A673 (cell line): ENCODE results near the gene IKBKE. TPM values are rescaled to one million over a fixed set of nuclear protein-coding genes. Genes with fewer than 3 reads are reported as not detected.

ENCODE experiments used
- BruUV-seq: library from RNA; stranded (reverse); fragments of 400-500 nt; replicated peaks from 2 replicates; lab custom pipeline; 2021; lab: Mats Ljungman, UMichigan
- CTCF ChIA-PET: fragments of 300-600 bp; sonication (Branson Sonifier 250); formaldehyde crosslinking; loops from one replicate; lab custom pipeline; 2022; ENCODE audit warnings: antibody characterized with exemption; lab: Charles Lee
- POLR2A ChIA-PET: fragments of 300-600 bp; sonication (Branson Sonifier 250); formaldehyde crosslinking; loops from one replicate; lab custom pipeline; 2022; ENCODE audit warnings: antibody characterized with exemption; ENCODE audit not compliant: low non-redundant PET; lab: Charles Lee
- DNase-seq: peaks from one replicate; pipeline ENCODE4 v3.0.0-alpha.2; 2015; ENCODE audit warnings: low spot score
- H3K27ac ChIP-seq: fragments of 200-600 bp; sonication (generic); 2 replicates; pipeline ENCODE4 v1.5.1; 2016; ENCODE audit warnings: mixed run types, low read depth, mild to moderate bottlenecking, mixed read lengths, antibody characterized with exemption, low read length; ENCODE audit not compliant: poor library complexity, severe bottlenecking
- H3K27me3 ChIP-seq: fragments of 200-600 bp; sonication (generic); replicated peaks from 2 replicates; pipeline ENCODE4 v1.6.1; 2017; ENCODE audit warnings: mixed run types, low read depth, mild to moderate bottlenecking, mixed read lengths, antibody characterized with exemption, low read length; ENCODE audit not compliant: insufficient read depth, poor library complexity
- H3K36me3 ChIP-seq: fragments of 200-600 bp; sonication (generic); 2 replicates; pipeline ENCODE4 v1.6.1; 2016; ENCODE audit warnings: mixed run types, mild to moderate bottlenecking, mixed read lengths, antibody characterized with exemption, low read length; ENCODE audit not compliant: insufficient read depth, poor library complexity, severe bottlenecking
- H3K4me1 ChIP-seq: fragments of 200-600 bp; sonication (generic); 2 replicates; pipeline ENCODE4 v1.6.1; 2017; ENCODE audit warnings: mixed run types, mild to moderate bottlenecking, mixed read lengths, antibody characterized with exemption, low read length; ENCODE audit not compliant: insufficient read depth, poor library complexity, severe bottlenecking
- H3K4me3 ChIP-seq: fragments of 200-600 bp; sonication (generic); 2 replicates; pipeline ENCODE4 v1.5.1; 2016; ENCODE audit warnings: low read depth, mixed run types, mild to moderate bottlenecking, mixed read lengths, low read length; ENCODE audit not compliant: poor library complexity, severe bottlenecking
- H3K9me3 ChIP-seq: fragments of 200-600 bp; sonication (generic); 2 replicates; pipeline ENCODE4 v1.6.1; 2016; ENCODE audit warnings: mixed run types, low read depth, mild to moderate bottlenecking, mixed read lengths, antibody characterized with exemption, low read length; ENCODE audit not compliant: poor library complexity, severe bottlenecking
- EZH2 ChIP-seq: fragments of 200-600 bp; sonication (generic); IDR thresholded peaks from 2 replicates; pipeline ENCODE4 v1.6.1; 2017; ENCODE audit warnings: borderline replicate concordance, low read depth, mild to moderate bottlenecking, mixed read lengths, antibody characterized with exemption, low read length; ENCODE audit not compliant: poor library complexity, severe bottlenecking
- intact Hi-C: fragments of 100-400 bp; cut with micrococcal nuclease; formaldehyde crosslinking; loops from one replicate; pipeline ENCODE4 v1.10.0; 2022; ENCODE audit not compliant: unreplicated experiment
- total RNA-seq: library from RNA; stranded (reverse); gene quantifications from 2 replicates; pipeline ENCODE4 v1.2.3, GENCODE V29; 2021
- TF ChIP-seq, protein P1 (sequence below): fragments of 300-800, 200-600 bp; sonication (generic); conservative IDR thresholded peaks from 2 replicates; pipeline ENCODE4 v1.5.1; 2017; ENCODE audit warnings: low read depth, mild to moderate bottlenecking, antibody characterized with exemption, low read length, moderate library complexity, mixed read lengths

The IKBKE gene
- total RNA-seq, 1 experiment from 2014 or later: 2.9 TPM

DNA sequence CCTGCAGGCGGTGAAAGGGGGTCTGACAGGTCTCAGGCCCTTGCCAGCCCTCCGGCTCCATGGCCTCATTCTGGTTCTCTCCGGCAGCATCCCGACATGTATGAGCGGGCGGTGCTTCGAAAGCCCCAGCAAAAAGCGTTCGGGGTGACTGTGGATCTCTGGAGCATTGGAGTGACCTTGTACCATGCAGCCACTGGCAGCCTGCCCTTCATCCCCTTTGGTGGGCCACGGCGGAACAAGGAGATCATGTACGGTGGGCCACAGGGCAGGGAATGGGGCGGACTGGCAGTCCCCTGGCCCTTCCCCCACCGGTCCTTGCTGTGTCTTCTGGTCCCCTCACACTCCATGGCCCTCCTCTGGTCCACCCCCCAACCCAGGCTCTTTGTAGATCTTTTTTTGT, 6.3 kb downstream of the IKBKE start:
- no peak overlapping the region for H3K4me3 ChIP-seq
- intact Hi-C loops: loop anchor here (10.0 kb wide), 1 partner anchor 508 kb away; no protein-coding TSS in a partner anchor
- peaks cover 12% of the 10 kb centered on the region for H3K4me1 ChIP-seq
- POLR2A ChIA-PET: no interaction called here
- no peaks in the 10 kb centered on the region for H3K27me3 ChIP-seq
- CTCF ChIA-PET: no interaction called here
- BruUV-seq: no TSS peak
- no peaks in the 10 kb centered on the region for H3K9me3 ChIP-seq
- no peak overlapping the region for H3K27ac ChIP-seq
- TF ChIP-seq EZH2: no peak
- TF ChIP-seq, protein P1, sequence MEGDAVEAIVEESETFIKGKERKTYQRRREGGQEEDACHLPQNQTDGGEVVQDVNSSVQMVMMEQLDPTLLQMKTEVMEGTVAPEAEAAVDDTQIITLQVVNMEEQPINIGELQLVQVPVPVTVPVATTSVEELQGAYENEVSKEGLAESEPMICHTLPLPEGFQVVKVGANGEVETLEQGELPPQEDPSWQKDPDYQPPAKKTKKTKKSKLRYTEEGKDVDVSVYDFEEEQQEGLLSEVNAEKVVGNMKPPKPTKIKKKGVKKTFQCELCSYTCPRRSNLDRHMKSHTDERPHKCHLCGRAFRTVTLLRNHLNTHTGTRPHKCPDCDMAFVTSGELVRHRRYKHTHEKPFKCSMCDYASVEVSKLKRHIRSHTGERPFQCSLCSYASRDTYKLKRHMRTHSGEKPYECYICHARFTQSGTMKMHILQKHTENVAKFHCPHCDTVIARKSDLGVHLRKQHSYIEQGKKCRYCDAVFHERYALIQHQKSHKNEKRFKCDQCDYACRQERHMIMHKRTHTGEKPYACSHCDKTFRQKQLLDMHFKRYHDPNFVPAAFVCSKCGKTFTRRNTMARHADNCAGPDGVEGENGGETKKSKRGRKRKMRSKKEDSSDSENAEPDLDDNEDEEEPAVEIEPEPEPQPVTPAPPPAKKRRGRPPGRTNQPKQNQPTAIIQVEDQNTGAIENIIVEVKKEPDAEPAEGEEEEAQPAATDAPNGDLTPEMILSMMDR: no peak
- no peak for DNase-seq
- no peaks in the 10 kb centered on the region for H3K36me3 ChIP-seq

DNA sequence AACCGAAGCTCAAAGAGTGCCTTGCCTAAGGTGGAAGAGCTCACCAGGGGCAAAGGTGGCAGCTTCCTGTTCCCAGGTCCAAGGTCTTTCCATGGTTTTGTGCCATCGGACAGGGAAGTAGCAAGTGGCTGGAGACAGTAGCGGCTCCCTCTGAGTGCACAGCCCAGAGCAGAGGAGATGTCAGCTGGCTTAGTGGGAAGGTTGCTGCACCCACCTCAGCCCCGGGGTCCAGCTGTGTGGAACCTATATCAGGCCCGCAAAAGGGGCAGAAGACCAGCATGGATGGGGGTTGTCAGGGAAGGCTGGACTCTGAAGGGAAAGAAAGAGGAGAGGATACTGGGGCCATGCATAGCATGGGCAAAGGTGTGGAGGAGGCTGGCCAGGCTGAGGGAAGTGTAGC, 6.8 kb downstream of the IKBKE start:
- no peak for TF ChIP-seq EZH2
- TF ChIP-seq, protein P1: no peak
- no peaks in the 10 kb centered on the region for H3K36me3 ChIP-seq
- ChIA-PET POLR2A (no interaction called here), CTCF (interaction anchor here (0.9 kb wide), 1 partner anchor 14 kb away, joined by 3 read pairs; no protein-coding TSS in a partner anchor)
- no peak for DNase-seq
- H3K27me3 ChIP-seq: no peaks in the 10 kb centered on the region
- intact Hi-C loops: loop anchor here (10.0 kb wide), 1 partner anchor 508 kb away; no protein-coding TSS in a partner anchor
- no TSS peak for BruUV-seq
- H3K4me1 ChIP-seq: peaks cover 7% of the 10 kb centered on the region
- H3K4me3 ChIP-seq: no peak overlapping the region
- H3K9me3 ChIP-seq: no peaks in the 10 kb centered on the region
- H3K27ac ChIP-seq: no peak overlapping the region

- DNase-seq: no peak
- intact Hi-C loops: loop anchor here (10.0 kb wide), 1 partner anchor 507 kb away; no protein-coding TSS in a partner anchor
- no peak overlapping the region for H3K27ac ChIP-seq
- H3K4me3 ChIP-seq: no peak overlapping the region
- TF ChIP-seq EZH2: no peak
- TF ChIP-seq, protein P1: no peak
- peaks cover under 1% of the 10 kb centered on the region for H3K4me1 ChIP-seq
- no peaks in the 10 kb centered on the region for H3K27me3 ChIP-seq
- H3K36me3 ChIP-seq: no peaks in the 10 kb centered on the region
- no peaks in the 10 kb centered on the region for H3K9me3 ChIP-seq
- ChIA-PET CTCF (interaction anchor here (0.9 kb wide), 1 partner anchor 14 kb away, joined by 3 read pairs; no protein-coding TSS in a partner anchor), POLR2A (no interaction called here)
- no TSS peak for BruUV-seq
These were observed 7.5 kb downstream of the IKBKE start for GRCh38 chr1:206477581-206478380.
